ENCODE results near the gene CSRP2.

Gene CSRP2

GRCh38 chr12:76914102-76914859 lies 35.5 kb upstream of the CSRP2 start:
- peak overlapping the region in 1 of 3 experiments; percentile 93 for H3K27ac Mint-ChIP-seq
- H3K4me1 Mint-ChIP-seq: peaks cover 31% of the 10 kb centered on the region
- no peak for TF ChIP-seq CTCF (IDR thresholded peaks at IDR 0.05; ENCODE audit: unreplicated experiment in 3 of 3)
- H3K27me3 Mint-ChIP-seq (ENCODE audit: low read depth): no peaks in the 10 kb centered on the region
- no peaks in the 10 kb centered on the region for H3K36me3 Mint-ChIP-seq (ENCODE audit: low read depth)
- no peak overlapping the region for H3K4me3 Mint-ChIP-seq
- no peaks in the 10 kb centered on the region for H3K9me3 Mint-ChIP-seq

GRCh38 chr12:76909290-76909689 lies 30.5 kb upstream of the CSRP2 start:
- Mint-ChIP-seq H3K36me3 (ENCODE audit: low read depth) (no peaks in the 10 kb centered on the region), H3K4me3 (no peak overlapping the region), H3K27me3 (ENCODE audit: low read depth) (no peaks in the 10 kb centered on the region), H3K9me3 (no peaks in the 10 kb centered on the region), H3K4me1 (peaks cover 24% of the 10 kb centered on the region), H3K27ac (no peak overlapping the region)
- TF ChIP-seq CTCF (IDR thresholded peaks at IDR 0.05; ENCODE audit: unreplicated experiment in 3 of 3): no peak

GRCh38 chr12:76908303-76909017 lies 29.6 kb upstream of the CSRP2 start:
- no peak overlapping the region for H3K4me3 Mint-ChIP-seq
- H3K36me3 Mint-ChIP-seq (ENCODE audit: low read depth): no peaks in the 10 kb centered on the region
- H3K9me3 Mint-ChIP-seq: no peaks in the 10 kb centered on the region
- H3K27me3 Mint-ChIP-seq (ENCODE audit: low read depth): no peaks in the 10 kb centered on the region
- peaks cover 24% of the 10 kb centered on the region for H3K4me1 Mint-ChIP-seq
- H3K27ac Mint-ChIP-seq: no peak overlapping the region
- no peak for TF ChIP-seq CTCF (IDR thresholded peaks at IDR 0.05; ENCODE audit: unreplicated experiment in 3 of 3)

- H3K27ac Mint-ChIP-seq: peak overlapping the region; percentile 0 to 62 (median 28)
- no peaks in the 10 kb centered on the region for H3K36me3 Mint-ChIP-seq (ENCODE audit: low read depth)
- H3K4me1 Mint-ChIP-seq: peaks cover 31% of the 10 kb centered on the region
- no peak for TF ChIP-seq CTCF (IDR thresholded peaks at IDR 0.05; ENCODE audit: unreplicated experiment in 3 of 3)
- no peaks in the 10 kb centered on the region for H3K27me3 Mint-ChIP-seq (ENCODE audit: low read depth)
- peaks cover 5% of the 10 kb centered on the region for H3K9me3 Mint-ChIP-seq
- no peak overlapping the region for H3K4me3 Mint-ChIP-seq
Measured at GRCh38 chr12:76901628-76902380, 23.0 kb upstream of the CSRP2 start.

GRCh38 chr12:76899522-76899921 lies 20.7 kb upstream of the CSRP2 start:
- H3K27ac Mint-ChIP-seq: peak overlapping the region in 2 of 3 experiments; percentile 16 to 51

More at GRCh38 chr12:76899522-76899921, 20.7 kb upstream of the CSRP2 start:
- H3K27me3 Mint-ChIP-seq (ENCODE audit: low read depth): no peaks in the 10 kb centered on the region
- peaks cover 15% of the 10 kb centered on the region for H3K9me3 Mint-ChIP-seq
- peaks cover 4% of the 10 kb centered on the region for H3K36me3 Mint-ChIP-seq (ENCODE audit: low read depth)
- TF ChIP-seq CTCF (IDR thresholded peaks at IDR 0.05; ENCODE audit: unreplicated experiment in 3 of 3): no peak
- peaks cover 22% of the 10 kb centered on the region for H3K4me1 Mint-ChIP-seq
- H3K4me3 Mint-ChIP-seq: no peak overlapping the region
